Astrocyte (in vitro differentiated cells and primary cell): ENCODE results near the gene DHRS3.

Experiments used
- EZH2 ChIP-seq: IDR thresholded peaks from 2 replicates; pipeline ENCODE4 v1.6.1; 2012; ENCODE audit warnings: mild to moderate bottlenecking, low read length, inconsistent platforms; ENCODE audit not compliant: insufficient read depth
- TF ChIP-seq, protein P1 (sequence below): IDR thresholded peaks from 2 replicates; pipeline ENCODE4 v1.5.1; 2011; ENCODE audit warnings: low read depth, mild to moderate bottlenecking, inconsistent platforms, low read length, moderate library complexity; ENCODE audit not compliant: insufficient read depth

- TF ChIP-seq, protein P1, sequence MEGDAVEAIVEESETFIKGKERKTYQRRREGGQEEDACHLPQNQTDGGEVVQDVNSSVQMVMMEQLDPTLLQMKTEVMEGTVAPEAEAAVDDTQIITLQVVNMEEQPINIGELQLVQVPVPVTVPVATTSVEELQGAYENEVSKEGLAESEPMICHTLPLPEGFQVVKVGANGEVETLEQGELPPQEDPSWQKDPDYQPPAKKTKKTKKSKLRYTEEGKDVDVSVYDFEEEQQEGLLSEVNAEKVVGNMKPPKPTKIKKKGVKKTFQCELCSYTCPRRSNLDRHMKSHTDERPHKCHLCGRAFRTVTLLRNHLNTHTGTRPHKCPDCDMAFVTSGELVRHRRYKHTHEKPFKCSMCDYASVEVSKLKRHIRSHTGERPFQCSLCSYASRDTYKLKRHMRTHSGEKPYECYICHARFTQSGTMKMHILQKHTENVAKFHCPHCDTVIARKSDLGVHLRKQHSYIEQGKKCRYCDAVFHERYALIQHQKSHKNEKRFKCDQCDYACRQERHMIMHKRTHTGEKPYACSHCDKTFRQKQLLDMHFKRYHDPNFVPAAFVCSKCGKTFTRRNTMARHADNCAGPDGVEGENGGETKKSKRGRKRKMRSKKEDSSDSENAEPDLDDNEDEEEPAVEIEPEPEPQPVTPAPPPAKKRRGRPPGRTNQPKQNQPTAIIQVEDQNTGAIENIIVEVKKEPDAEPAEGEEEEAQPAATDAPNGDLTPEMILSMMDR, result no peak
- no peak for TF ChIP-seq EZH2
Measured at GRCh38 chr1:12595757-12596006, 22.3 kb downstream of the DHRS3 start.
